ENCODE measurements around the gene INHBC.

INHBC gene

GRCh38 chr12:57462912-57463253 lies 28.3 kb downstream of the INHBC start:
- H3K79me2 ChIP-seq (ENCODE audit: insufficient read depth, low read length), result no peaks in the 10 kb centered on the region; the same call in 1 of the 2 replicates
- no peaks in the 10 kb centered on the region for H3K9me2 ChIP-seq (replicated peaks; ENCODE audit: insufficient read depth, low read length)
- no peak overlapping the region for H3K27ac ChIP-seq (ENCODE audit: low read depth, low read length)
- no peak overlapping the region for H3K4me3 ChIP-seq (ENCODE audit: insufficient read depth, low read length, poor library complexity, severe bottlenecking)
- H3K9ac ChIP-seq (ENCODE audit: low read length), result no peak overlapping the region
- no peak for TF ChIP-seq EZH2phosphoT487 (conservative IDR thresholded peaks at IDR 0.05; ENCODE audit: low read length)
- TF ChIP-seq CTCF (IDR thresholded peaks at IDR 0.05; ENCODE audit: insufficient read depth, low read length, poor library complexity, severe bottlenecking), result no peak
- H3K27me3 ChIP-seq (ENCODE audit: low read length), result no peaks in the 10 kb centered on the region
- no peaks in the 10 kb centered on the region for H4K20me1 ChIP-seq (ENCODE audit: low read depth, low read length)
- H3K9me3 ChIP-seq (ENCODE audit: insufficient read depth, low read length), result no peaks in the 10 kb centered on the region
- no peak overlapping the region for H2AFZ ChIP-seq (ENCODE audit: low read depth, low read length, severe bottlenecking)
- H3K36me3 ChIP-seq (ENCODE audit: low read length), result no peaks in the 10 kb centered on the region
- peaks cover 14% of the 10 kb centered on the region for H3F3A ChIP-seq (ENCODE audit: insufficient read depth)
- H3K4me2 ChIP-seq (ENCODE audit: low read depth, low read length, poor library complexity, severe bottlenecking), result no peak overlapping the region

- Histone ChIP-seq H3K27me3 (ENCODE audit: low read length) (no peaks in the 10 kb centered on the region), H3K4me3 (ENCODE audit: insufficient read depth, low read length, poor library complexity, severe bottlenecking) (no peak overlapping the region)
- no peak for TF ChIP-seq CTCF (IDR thresholded peaks at IDR 0.05; ENCODE audit: insufficient read depth, low read length, poor library complexity, severe bottlenecking)
- TF ChIP-seq EZH2phosphoT487 (conservative IDR thresholded peaks at IDR 0.05; ENCODE audit: low read length), result no peak
These were observed 30.0 kb downstream of the INHBC start for GRCh38 chr12:57464569-57464968.

GRCh38 chr12:57465030-57465746 lies 30.6 kb downstream of the INHBC start:
- no peaks in the 10 kb centered on the region; the same call in 1 of the 2 replicates for H3K79me2 ChIP-seq (ENCODE audit: insufficient read depth, low read length)
- TF ChIP-seq EZH2phosphoT487 (conservative IDR thresholded peaks at IDR 0.05; ENCODE audit: low read length), result no peak
- TF ChIP-seq CTCF (IDR thresholded peaks at IDR 0.05; ENCODE audit: insufficient read depth, low read length, poor library complexity, severe bottlenecking), result no peak
- no peaks in the 10 kb centered on the region for H3K36me3 ChIP-seq (ENCODE audit: low read length)
- H3K27ac ChIP-seq (ENCODE audit: low read depth, low read length), result no peak overlapping the region
- H3K27me3 ChIP-seq (ENCODE audit: low read length), result no peaks in the 10 kb centered on the region
- no peak overlapping the region for H3K4me3 ChIP-seq (ENCODE audit: insufficient read depth, low read length, poor library complexity, severe bottlenecking)
- no peaks in the 10 kb centered on the region for H3K9me2 ChIP-seq (replicated peaks; ENCODE audit: insufficient read depth, low read length)
- H2AFZ ChIP-seq (ENCODE audit: low read depth, low read length, severe bottlenecking), result no peak overlapping the region
- no peak overlapping the region for H3K4me2 ChIP-seq (ENCODE audit: low read depth, low read length, poor library complexity, severe bottlenecking)
- no peaks in the 10 kb centered on the region for H3K9me3 ChIP-seq (ENCODE audit: insufficient read depth, low read length)
- no peak overlapping the region for H3K9ac ChIP-seq (ENCODE audit: low read length)
- H3F3A ChIP-seq (ENCODE audit: insufficient read depth), result peaks cover 8% of the 10 kb centered on the region
- no peaks in the 10 kb centered on the region for H4K20me1 ChIP-seq (ENCODE audit: low read depth, low read length)

More at GRCh38 chr12:57464569-57464968, 30.0 kb downstream of the INHBC start:
- H3K27ac ChIP-seq (ENCODE audit: low read depth, low read length), result no peak overlapping the region
- H4K20me1 ChIP-seq (ENCODE audit: low read depth, low read length), result no peaks in the 10 kb centered on the region
- H2AFZ ChIP-seq (ENCODE audit: low read depth, low read length, severe bottlenecking), result no peak overlapping the region
- peaks cover 9% of the 10 kb centered on the region for H3F3A ChIP-seq (ENCODE audit: insufficient read depth)
- H3K79me2 ChIP-seq (ENCODE audit: insufficient read depth, low read length), result no peaks in the 10 kb centered on the region; the same call in 1 of the 2 replicates
- no peaks in the 10 kb centered on the region for H3K9me2 ChIP-seq (replicated peaks; ENCODE audit: insufficient read depth, low read length)
- no peak overlapping the region for H3K4me2 ChIP-seq (ENCODE audit: low read depth, low read length, poor library complexity, severe bottlenecking)
- H3K36me3 ChIP-seq (ENCODE audit: low read length), result no peaks in the 10 kb centered on the region
- H3K9me3 ChIP-seq (ENCODE audit: insufficient read depth, low read length), result no peaks in the 10 kb centered on the region
- no peak overlapping the region for H3K9ac ChIP-seq (ENCODE audit: low read length)

Data from SU-DHL-6 (cell line).